Measurements from ENCODE around the gene KRTAP10-3. TPM values are rescaled to one million over a fixed set of nuclear protein-coding genes. Genes with fewer than 3 reads are reported as not detected.

The KRTAP10-3 gene
- total RNA-seq, 2 experiments from 2014 or later: not detected

DNA sequence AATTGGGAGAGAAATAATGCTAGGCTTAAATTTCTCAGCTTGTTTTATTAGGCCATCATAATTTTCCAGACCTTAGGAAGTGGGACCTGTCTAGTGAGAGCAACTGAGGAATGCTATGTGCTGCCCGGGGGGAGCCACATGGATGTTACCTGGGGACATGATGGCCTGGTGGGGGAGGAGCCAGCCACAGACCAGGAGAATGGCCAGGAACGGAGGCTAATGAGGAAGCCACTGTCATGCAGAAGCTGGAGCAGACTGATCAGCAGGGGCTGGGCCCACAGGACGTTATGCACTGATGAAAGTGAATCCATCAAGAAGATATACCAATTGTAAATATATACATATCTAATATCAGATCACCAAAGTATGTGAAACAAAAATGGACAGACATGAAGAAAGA is 14.0 kb downstream of the KRTAP10-3 start:
- no peak overlapping the region for H3K27ac Mint-ChIP-seq
- H3K4me3 Mint-ChIP-seq: no peak overlapping the region
- CTCF ChIA-PET: no interaction called here
- POLR2A ChIA-PET: no interaction called here
- DNase-seq: no peak
- H3K36me3 Mint-ChIP-seq (ENCODE audit: low read depth): peaks cover 22% of the 10 kb centered on the region
- peaks cover 20% of the 10 kb centered on the region for H3K4me1 Mint-ChIP-seq
- H3K9me3 Mint-ChIP-seq: peaks cover 18% of the 10 kb centered on the region
- H3K27me3 Mint-ChIP-seq: peaks cover 4% of the 10 kb centered on the region

DNA sequence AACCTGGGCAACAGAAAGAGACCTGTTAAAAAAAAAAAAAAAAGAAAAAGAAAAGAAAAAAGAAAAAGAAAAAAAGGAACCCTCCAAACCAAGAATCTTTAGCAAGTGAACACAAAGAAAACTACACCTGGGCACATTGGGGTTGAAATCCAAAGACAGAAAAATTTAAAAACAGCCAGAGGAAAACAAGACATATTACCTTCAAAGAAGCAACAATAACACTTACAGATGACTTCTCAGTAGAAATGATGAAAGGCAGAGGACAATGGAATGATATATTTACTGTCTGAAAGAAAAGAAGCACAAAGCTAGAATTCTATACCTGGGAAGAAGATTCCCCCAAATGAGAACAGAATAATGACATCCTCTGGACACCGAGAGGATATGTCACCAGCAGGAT is 15.9 kb downstream of the KRTAP10-3 start:
- Mint-ChIP-seq H3K4me3 (no peak overlapping the region), H3K36me3 (ENCODE audit: low read depth) (peaks cover 20% of the 10 kb centered on the region), H3K27ac (no peak overlapping the region), H3K4me1 (peaks cover 9% of the 10 kb centered on the region), H3K27me3 (peaks cover 4% of the 10 kb centered on the region), H3K9me3 (peaks cover 17% of the 10 kb centered on the region)
- ChIA-PET CTCF (no interaction called here), POLR2A (no interaction called here)
- DNase-seq: no peak

DNA sequence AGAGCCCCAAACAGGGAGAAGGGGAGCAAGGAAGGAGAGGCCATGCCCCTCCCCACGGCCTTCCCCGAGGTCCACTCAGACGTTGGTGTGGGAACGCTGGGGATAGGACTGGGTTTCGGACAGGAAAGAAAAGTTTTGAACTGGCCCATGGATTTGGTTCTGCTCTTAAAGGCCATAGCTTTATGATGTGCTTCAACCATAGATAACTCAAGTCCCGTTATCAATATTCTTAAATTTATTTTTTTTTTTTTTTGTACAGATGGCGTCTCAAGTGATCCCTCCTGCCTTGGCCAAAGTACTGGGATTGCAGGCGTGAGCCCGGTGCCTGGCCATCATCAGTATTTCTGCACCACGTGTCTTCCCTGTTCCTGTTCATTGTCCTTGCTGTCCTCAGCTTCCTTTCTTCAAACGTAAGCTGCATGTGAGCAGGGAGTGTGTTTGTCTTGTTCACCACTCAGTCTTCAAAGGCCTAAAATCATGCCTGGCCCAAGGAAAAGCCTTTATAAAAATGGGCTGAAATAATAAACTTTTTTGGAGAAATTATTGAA is 17.8 kb downstream of the KRTAP10-3 start:
- no peak for DNase-seq
- no peaks in the 10 kb centered on the region for H3K4me1 Mint-ChIP-seq
- peaks cover 5% of the 10 kb centered on the region for H3K36me3 Mint-ChIP-seq (ENCODE audit: low read depth)
- H3K4me3 Mint-ChIP-seq: no peak overlapping the region
- peaks cover 6% of the 10 kb centered on the region for H3K27me3 Mint-ChIP-seq
- H3K27ac Mint-ChIP-seq: no peak overlapping the region
- H3K9me3 Mint-ChIP-seq: peaks cover 5% of the 10 kb centered on the region
- ChIA-PET CTCF (no interaction called here), POLR2A (no interaction called here)

DNA sequence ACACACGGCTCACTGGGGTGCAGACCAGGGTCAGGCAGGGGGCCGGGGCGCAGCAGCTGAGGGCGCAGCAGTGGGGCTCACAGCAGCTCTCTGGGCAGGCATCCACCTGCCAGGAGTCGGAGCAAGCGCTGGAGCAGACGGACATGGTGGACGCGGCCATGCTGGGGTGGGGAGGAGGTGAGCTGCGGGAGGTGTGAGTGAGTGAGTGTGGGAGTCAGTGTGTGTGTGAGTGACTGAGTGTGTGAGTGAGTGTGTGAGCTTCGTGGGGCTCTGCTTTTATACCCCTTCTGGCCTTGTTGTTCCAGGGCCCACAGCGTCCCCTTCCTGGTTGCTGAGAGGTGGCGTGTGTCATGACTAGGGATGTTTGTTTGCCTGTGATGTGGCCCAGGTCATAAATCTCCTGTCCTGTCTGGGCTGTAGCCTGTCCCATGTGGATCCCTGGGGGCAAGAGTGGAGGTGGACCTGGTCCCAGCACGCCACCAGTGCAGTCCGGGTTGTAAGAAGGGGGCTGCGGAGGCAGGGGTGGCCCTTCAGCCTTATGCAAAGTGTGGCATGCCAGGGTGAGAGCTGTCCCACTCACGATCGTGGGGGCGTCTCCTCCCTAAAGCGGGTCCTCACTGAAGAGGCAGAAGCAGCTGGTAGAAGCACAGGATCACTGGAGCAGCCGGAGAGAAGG is 18.5 kb downstream of the KRTAP10-3 start, which contains the start of gene KRTAP10-1:
KRTAP10-1 (minus strand) TSS at position 205 of the 676 bp plus-strand sequence; CDS start at position 160, 45 bp downstream.
- Mint-ChIP-seq H3K9me3 (no peaks in the 10 kb centered on the region), H3K4me1 (no peaks in the 10 kb centered on the region), H3K4me3 (no peak within 1 kb of the TSS), H3K36me3 (ENCODE audit: low read depth) (no peaks in the 10 kb centered on the region), H3K27ac (no peak within 1 kb of the TSS), H3K27me3 (peaks cover 4% of the 10 kb centered on the region)
- ChIA-PET CTCF (no interaction called here), POLR2A (no interaction called here)
- DNase-seq: no peak

DNA sequence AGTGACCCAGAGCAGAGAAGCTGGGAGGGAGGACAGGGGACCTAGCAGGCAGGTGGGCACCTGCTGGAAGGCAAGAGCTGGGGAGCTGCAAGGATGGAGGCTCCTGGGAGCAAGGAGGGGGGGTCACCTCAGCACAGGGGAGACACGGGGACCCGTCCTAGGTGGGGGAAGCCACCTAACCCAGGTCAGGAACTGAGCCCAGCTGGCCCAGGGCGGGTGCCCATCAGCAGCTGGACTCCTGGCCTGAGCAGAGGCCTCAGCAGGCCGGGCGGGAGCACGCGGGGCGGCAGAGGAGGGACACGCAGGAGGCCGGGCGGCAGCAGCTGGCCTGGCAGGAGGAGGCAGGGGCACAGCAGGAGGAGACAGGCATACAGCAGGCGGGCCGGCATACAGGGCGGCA is 19.5 kb downstream of the KRTAP10-3 start:
- ChIA-PET CTCF (no interaction called here), POLR2A (no interaction called here)
- H3K27ac Mint-ChIP-seq: no peak overlapping the region
- H3K27me3 Mint-ChIP-seq: peaks cover 4% of the 10 kb centered on the region
- H3K36me3 Mint-ChIP-seq (ENCODE audit: low read depth): no peaks in the 10 kb centered on the region
- peaks cover 2% of the 10 kb centered on the region for H3K9me3 Mint-ChIP-seq
- H3K4me3 Mint-ChIP-seq: no peak overlapping the region
- H3K4me1 Mint-ChIP-seq: no peaks in the 10 kb centered on the region
- DNase-seq: no peak

DNA sequence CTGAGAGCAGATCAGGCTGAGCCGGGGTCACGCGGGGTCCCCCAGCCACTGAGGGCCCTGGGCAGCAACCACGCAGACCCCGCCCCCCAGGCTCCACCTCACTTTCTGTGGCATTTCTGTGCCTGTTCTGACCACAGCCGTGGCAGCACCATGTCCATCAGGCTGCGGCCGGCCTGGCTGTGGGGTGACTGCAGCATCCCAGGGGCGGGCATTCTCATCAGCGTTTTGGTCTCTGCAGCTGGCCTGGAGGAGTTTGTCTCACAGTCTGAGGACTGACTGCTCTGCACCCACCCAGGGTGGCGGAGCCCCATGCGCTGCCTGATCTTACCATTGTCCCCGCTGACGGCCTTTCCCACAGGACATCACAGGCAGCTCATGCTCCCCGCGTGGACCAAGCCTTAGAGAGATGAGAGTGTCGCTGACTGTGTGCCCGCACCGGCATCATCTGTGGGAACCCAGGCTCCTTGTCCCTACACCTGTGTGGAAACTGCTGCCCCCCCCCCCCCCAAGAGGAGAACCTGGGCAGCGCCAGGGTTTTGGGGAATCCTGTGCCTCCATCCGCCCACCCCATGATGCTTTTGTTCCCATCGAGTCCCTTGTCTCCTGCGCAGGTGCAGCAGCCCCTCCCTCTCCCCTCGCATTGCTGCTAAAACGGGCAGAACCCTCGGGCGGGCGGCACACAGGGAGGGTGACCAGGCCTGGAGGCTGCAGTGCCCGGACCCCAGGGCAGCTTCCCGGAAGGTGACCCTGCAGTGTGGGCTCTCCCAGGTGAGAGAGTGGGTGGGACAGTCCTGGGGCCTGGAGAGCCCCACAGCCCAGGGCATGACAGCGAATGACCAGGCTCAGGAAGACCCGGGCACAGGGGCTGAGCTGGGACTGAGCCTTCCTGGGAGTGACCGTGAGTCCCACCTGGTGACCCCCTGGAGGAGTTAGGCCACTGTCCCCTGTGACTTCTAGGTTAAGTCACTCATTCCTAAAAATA is 20.4 kb downstream of the KRTAP10-3 start:
- H3K36me3 Mint-ChIP-seq (ENCODE audit: low read depth): no peaks in the 10 kb centered on the region
- no peak overlapping the region for H3K4me3 Mint-ChIP-seq
- peaks cover 4% of the 10 kb centered on the region for H3K27me3 Mint-ChIP-seq
- no peak overlapping the region for H3K27ac Mint-ChIP-seq
- no peak for DNase-seq
- POLR2A ChIA-PET: no interaction called here
- H3K4me1 Mint-ChIP-seq: no peaks in the 10 kb centered on the region
- CTCF ChIA-PET: no interaction called here
- peaks cover 2% of the 10 kb centered on the region for H3K9me3 Mint-ChIP-seq

DNA sequence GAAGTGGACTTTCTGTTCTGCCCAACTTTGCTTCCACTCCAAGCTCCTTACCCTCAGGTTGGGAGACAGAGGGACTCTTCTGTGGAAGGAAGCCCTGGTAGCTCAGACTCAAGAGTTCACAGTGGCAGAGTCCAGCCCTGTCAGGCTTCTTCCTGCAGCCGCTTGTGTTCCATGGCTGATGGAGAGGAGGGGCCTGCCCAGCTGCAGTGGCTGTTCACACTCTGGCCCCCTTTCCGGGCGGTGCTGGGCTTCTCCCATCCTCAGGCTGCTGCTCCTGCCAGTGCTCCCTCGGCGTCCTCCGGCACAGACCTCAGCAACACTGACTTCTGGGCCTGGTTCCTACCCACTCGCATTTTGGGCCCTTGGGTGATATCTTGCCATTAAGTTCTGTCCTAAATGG is 22.6 kb downstream of the KRTAP10-3 start:
- no peak for DNase-seq
- H3K9me3 Mint-ChIP-seq: peaks cover 2% of the 10 kb centered on the region
- CTCF ChIA-PET: interaction anchor here (1.5 kb wide), 1 partner anchor 206 kb away, joined by 3 read pairs; no protein-coding TSS in a partner anchor
- POLR2A ChIA-PET: no interaction called here
- no peak overlapping the region for H3K4me3 Mint-ChIP-seq
- H3K36me3 Mint-ChIP-seq (ENCODE audit: low read depth): no peaks in the 10 kb centered on the region
- H3K27ac Mint-ChIP-seq: no peak overlapping the region
- H3K27me3 Mint-ChIP-seq: peaks cover 2% of the 10 kb centered on the region
- H3K4me1 Mint-ChIP-seq: no peaks in the 10 kb centered on the region

DNA sequence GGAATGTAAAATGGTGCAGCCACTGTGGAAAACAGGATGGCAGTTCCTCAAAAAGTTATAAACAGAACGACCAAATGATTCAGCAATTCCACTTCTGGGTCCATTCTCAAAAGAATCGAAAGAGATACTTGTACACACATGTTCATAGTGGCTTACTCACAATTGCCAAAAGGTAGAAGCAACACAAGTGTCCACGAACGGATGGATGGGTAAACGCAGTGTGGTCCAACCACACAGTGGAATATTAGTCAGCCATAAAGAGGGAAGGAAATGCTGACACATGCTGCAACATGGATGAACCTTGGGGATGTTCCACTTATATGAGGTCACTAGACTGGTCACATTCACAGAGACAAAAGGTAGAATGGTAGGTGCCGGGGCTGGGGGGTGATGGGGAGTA is 23.9 kb downstream of the KRTAP10-3 start:
- ChIA-PET POLR2A (no interaction called here), CTCF (no interaction called here)
- Mint-ChIP-seq H3K4me1 (no peaks in the 10 kb centered on the region), H3K9me3 (peaks cover 2% of the 10 kb centered on the region), H3K36me3 (ENCODE audit: low read depth) (no peaks in the 10 kb centered on the region), H3K4me3 (no peak overlapping the region), H3K27me3 (peaks cover 2% of the 10 kb centered on the region), H3K27ac (no peak overlapping the region)
- DNase-seq: no peak

DNA sequence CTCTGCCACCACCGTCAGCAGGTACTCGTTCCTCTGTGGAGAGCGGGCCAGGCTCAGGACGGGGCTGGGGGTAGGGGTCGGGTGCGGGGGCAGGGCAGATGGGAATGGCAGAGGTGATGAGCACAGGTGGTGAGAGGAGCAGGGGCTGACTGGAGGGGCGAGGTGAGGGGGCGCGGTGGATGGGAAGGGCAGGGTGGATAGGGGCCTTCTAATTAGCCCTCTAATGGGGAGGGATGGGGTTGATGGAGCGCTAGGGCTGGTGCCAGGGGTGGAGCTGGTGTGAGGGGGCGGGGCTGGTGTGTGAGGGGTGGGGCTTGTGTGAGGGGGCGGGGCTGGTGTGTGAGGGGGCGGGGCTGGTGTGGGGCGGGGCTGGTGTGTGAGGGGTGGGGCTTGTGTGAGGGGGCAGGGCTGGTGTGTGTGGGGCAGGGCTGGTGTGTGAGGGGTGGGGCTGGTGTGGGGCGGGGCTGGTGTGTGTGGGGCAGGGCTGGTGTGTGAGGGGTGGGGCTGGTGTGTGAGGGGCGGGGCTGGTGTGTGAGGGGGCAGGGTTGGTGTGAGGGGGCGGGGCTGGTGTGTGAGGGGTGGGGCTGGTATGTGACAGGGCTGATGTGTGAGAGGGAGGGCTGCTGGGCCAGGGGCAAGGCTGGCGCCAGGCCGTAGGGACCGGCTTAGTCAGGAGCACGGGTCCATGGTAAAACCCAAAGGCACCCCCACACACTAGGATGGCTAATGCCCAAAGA is 24.5 kb downstream of the KRTAP10-3 start:
- ChIA-PET CTCF (no interaction called here), POLR2A (no interaction called here)
- Mint-ChIP-seq H3K36me3 (ENCODE audit: low read depth) (no peaks in the 10 kb centered on the region), H3K9me3 (peaks cover 2% of the 10 kb centered on the region), H3K4me3 (no peak overlapping the region), H3K27me3 (peaks cover 2% of the 10 kb centered on the region), H3K27ac (no peak overlapping the region), H3K4me1 (no peaks in the 10 kb centered on the region)
- no peak for DNase-seq

DNA sequence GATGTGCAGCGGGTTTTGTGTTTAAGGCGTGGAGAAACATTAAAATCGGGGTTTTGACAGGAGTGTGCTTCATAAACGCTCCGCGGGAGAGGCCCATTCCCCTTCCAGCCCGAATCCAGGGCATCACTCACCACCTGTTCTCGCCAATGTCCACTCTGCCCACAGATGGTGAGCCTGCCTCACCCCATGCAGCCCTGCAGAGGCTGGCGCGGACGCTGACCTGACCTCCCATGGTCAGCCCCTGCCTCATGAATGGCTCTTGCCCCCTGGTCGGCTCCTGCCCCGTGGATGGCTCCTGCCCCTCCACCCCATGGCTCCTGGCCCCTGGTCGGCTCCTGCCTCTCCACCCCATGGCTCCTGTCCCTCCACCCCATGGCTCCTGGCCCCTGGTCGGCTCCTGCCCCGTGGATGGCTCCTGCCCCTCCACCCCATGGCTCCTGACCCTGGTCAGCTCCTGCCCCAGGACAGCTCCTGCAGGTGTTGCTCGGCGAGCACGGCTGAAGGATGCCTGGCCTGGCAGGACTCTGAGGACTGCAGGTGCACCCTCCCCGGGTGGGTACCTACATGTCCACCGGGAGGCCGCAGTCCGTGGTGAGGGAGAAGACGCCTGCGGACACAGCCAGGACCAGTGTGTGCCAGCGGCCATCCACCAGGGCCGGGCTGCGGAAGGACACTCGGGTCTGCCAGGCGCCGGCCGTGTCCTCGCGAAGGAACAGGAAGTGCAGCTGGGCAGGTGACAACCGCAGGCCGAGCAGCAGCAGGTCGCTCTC is 25.3 kb downstream of the KRTAP10-3 start:
- no peak for DNase-seq
- ChIA-PET CTCF (no interaction called here), POLR2A (no interaction called here)
- H3K36me3 Mint-ChIP-seq (ENCODE audit: low read depth): no peaks in the 10 kb centered on the region
- peaks cover 2% of the 10 kb centered on the region for H3K27me3 Mint-ChIP-seq
- H3K4me1 Mint-ChIP-seq: no peaks in the 10 kb centered on the region
- H3K4me3 Mint-ChIP-seq: no peak overlapping the region
- H3K27ac Mint-ChIP-seq: no peak overlapping the region
- H3K9me3 Mint-ChIP-seq: peaks cover 2% of the 10 kb centered on the region

DNA sequence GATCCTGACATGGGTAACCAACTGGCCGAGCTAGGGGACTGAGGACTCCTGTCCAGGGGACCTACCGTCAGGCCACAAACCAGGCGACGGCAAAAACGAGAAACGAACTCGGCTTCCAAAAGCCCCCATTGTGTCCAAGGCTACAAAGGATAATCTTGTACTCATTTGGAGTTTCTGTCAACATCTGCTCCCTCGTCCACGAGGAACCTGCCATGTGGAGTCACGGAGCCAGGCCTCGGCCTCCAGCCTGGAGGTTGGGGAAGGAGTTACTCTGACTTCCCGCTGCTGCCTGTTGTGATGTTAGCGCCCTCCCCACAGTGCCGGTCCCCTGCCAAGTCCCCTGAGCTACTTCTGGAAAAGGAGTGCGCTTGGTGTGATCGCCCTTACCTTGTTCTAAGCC is 25.9 kb downstream of the KRTAP10-3 start:
- no peaks in the 10 kb centered on the region for H3K4me1 Mint-ChIP-seq
- H3K36me3 Mint-ChIP-seq (ENCODE audit: low read depth): no peaks in the 10 kb centered on the region
- ChIA-PET CTCF (no interaction called here), POLR2A (no interaction called here)
- no peak for DNase-seq
- H3K27ac Mint-ChIP-seq: no peak overlapping the region
- no peak overlapping the region for H3K4me3 Mint-ChIP-seq
- peaks cover 2% of the 10 kb centered on the region for H3K27me3 Mint-ChIP-seq
- peaks cover 2% of the 10 kb centered on the region for H3K9me3 Mint-ChIP-seq

DNA sequence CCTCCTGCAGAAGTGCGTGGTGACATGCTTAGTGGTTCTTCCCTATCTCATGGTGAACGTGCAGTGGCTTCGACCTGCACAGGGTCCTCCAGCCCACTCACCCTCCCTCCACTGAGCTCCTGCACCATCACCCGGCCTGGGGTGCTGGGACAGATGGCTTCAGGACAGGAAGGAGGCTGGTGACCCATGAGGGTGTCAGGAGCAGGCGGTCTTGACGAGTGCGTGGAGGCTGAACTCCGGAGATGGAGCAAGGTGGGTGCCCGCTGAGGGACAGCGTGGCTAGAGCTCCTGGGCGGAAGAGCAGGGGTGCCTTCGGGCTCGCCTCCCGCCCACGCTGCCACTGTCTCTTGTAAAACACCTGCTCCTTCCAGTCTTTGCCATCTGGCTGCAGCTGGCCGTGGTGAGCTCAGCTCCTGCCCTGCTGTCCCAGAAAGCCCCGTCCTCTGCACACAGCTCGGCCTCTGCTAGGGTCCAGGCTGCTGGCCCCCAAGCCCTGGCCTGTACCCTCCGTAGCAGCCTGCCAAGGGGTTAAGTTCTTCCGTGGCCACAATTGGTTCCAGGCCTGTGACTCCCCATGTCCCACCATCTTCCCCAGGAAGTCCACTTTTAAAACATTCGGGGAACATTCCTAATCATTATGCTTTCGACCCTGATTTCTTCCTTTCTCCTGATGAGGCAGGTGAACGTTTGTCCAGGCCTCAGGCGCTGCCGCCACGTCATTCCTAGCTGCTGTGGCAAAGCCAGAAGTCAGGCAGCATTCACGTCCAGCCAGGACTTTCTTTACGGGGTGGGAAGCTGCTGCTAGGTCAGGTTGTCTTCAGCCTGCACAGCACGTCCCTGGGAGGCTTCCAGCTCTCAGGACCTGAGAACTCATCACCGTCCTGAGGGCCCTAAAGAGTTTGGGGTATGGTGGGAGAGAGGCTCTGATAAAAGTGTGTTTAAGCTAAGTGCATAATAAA is 26.7 kb downstream of the KRTAP10-3 start:
- H3K4me3 Mint-ChIP-seq: no peak overlapping the region
- no peaks in the 10 kb centered on the region for H3K4me1 Mint-ChIP-seq
- peaks cover 2% of the 10 kb centered on the region for H3K9me3 Mint-ChIP-seq
- no peak overlapping the region for H3K27ac Mint-ChIP-seq
- no peaks in the 10 kb centered on the region for H3K36me3 Mint-ChIP-seq (ENCODE audit: low read depth)
- POLR2A ChIA-PET: no interaction called here
- H3K27me3 Mint-ChIP-seq: peaks cover 2% of the 10 kb centered on the region
- DNase-seq: no peak
- CTCF ChIA-PET: interaction anchor here (0.9 kb wide), 1 partner anchor 262 kb away, joined by 3 read pairs; no protein-coding TSS in a partner anchor
